ENCODE data around the gene CADM2.
"Not testable (repeated sequence)": the region's sequence is repeated elsewhere in the genome, so short reads cannot be mapped to it uniquely, and the experiment has no call there.

Gene CADM2

DNA sequence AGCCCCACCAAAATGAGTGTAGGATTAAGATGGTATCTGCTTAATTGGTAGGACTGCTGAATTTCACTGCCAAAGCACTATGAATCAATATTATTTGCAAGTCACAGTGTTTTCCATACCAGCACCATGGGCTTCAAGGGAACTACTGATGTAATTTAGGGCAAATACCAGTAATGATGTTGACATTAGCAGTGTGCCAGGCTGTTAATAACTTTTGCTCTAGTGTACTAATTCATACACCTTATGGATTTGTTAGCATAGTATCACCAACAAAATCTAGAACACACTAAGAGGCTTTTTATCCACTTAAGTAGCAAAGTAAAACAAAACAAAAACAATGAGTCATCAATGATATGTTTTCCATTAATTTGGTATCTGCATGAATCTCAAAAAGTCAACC is 888.2 kb downstream of the CADM2 start:
- no peak for DNase-seq

DNA sequence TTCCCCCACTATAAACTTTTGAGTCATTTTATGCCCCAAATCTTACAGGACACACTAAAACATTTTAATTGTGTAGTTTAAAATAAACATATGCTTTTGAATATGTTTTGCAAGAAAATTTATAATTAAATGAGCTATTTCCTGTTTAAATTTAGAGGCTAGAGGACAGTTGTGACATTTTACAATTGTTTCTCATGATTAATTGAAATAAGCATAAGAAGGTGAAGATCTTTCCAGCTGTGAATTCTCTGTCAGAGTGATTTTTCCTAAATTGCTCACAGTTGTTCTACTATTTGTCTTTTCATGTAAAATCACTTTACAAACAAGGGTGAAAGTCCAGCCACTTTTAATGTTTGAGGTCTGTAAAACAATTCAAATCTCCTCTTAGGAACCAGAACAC is 892.3 kb downstream of the CADM2 start:
- no peak for DNase-seq

DNA sequence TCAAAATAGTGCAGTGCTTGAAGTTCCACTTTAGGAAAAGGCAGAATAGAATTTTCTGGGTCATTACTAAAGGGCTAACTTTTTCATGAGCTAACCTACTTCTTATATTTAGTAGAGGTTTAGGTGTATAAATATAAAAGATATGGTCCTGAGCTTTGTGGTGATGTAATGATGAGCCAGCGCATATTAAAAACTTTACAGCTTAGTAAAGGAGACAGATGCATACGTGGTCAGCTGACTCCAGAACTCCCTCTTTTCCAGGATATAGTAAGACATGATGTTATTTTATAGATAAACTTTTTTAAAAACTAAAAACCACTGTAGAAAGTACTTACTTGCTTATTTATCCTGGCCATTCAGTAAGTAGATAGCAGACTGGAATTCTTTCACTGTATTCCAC is 895.0 kb downstream of the CADM2 start:
- no peak for DNase-seq

DNA sequence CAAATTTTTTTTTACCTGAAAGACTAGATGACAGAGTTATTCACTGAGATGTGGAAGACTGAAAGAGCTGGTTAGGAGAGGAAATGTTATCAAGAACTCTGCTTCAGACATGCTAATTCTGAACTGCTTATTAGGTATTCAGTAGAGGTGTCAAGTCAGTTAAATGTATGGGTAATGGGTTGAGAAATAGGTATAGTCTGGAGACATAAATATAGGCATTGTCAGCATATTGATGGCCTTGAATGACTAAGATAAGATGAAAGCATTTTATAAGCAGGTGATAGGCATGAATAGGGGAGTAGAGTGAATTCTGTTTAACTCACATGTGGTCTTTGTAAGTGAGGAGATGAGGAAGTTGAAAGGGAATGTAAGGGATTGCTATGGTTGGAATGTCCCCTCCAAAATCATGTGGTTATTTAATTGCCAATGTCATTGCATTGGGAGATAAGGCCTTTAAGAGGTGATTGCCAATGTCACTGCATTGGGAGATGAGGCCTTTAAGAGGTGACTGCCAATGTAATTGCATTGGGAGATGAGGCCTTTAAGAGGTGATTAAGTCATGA is 904.2 kb downstream of the CADM2 start:
- no peak for DNase-seq

DNA sequence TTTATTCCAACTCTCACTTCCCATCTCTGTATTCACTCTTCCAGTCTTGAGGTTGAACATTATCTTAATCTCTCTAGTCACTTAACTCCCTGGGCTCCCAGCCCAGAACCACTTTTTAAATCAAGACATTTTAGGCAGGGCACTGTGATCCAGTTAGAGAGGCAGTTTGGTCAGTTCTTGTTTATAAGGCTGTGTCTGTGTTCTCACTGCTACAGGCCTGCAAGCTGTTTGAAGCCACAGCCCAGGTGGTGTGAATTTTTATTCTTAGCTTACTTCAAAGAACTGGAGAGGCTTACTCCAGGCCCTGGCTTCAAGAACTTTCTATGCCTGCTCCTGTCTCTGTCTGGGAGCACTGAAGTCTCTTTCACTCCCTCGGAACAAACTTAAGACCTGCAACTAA is 906.1 kb downstream of the CADM2 start:
- DNase-seq, result no peak

DNA sequence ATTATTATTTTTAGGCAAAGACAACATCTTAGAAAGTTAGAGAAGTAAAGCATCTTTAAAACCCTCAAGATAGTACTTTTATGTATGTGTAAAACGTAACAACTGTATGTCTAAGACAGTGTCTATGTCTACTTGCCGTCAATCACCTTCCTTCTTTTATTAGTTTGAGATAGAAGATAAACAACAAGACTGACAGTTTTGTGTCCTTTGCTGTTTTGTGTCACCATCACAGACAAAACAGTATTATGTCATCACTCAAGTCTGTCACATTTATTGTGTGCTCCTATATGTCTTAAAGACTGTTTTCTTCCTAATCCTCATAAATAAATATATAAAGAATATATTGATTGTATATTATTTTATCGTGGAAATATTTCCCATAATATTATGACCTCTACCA is 908.3 kb downstream of the CADM2 start:
- no peak for DNase-seq

DNA sequence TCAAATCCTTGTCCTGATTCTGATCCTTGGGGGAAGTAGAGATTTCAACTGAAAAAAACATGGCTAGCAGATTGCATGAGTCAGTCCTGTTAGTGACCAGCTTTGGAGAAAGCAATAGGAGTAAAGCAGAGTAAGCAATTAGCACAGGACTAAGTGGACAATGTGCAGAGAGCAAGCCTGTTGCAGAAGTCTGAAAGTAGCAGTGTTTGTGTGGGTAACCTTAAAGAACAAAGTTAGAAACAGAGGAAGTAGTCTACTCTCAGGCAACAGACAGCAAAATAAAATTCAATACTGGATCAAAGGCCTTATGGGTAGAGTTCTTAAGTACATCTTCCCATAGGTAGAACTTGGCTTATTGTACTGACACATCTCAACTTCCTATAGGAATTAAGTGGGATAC is 916.8 kb downstream of the CADM2 start:
- no peak for DNase-seq

DNA sequence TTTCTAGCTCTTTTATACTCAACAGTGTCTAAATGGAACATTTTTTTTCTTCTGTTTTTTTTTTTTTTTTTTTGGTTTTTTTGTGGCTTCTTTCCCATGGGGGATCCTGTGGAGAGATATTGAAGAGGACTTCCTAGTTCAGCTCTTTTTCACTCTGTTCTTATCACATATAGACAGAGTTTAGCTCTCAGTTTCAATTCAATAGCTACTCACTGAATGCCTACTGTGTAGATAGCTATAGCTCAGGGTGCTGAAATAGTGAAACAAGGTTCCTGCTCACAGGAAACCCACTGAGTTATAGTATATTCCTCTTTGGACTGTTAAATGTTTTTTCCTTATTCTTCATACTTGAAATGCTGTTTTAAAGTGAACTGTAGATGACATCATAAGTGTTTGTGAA is 918.8 kb downstream of the CADM2 start:
- DNase-seq, result no peak

DNA sequence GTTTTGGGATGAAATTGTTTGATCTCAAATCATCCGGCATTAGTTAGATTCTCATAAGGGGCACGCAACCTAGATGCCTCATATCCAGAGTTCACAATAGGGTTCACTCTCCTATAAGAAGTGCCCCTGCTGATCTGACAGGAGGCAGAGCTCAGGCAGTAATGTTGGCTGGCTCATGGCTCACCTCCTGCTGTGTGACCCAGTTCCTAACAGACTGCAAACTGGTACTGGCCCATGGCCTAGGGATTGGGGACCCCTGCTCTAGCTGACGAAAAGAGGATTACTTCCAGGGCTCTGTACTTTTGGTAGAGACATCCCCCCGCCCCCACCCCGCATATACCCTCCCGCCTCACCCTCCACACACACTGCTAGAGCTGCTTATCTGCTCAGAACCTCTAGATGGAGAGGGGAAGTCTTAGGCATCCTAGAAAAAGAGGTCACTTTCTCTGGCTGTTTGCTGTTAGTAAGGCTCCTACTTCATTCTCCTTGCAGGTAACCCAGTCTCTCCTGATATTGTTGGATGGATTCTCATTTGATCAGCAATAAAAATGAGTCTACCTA is 923.1 kb downstream of the CADM2 start:
- no peak for DNase-seq

DNA sequence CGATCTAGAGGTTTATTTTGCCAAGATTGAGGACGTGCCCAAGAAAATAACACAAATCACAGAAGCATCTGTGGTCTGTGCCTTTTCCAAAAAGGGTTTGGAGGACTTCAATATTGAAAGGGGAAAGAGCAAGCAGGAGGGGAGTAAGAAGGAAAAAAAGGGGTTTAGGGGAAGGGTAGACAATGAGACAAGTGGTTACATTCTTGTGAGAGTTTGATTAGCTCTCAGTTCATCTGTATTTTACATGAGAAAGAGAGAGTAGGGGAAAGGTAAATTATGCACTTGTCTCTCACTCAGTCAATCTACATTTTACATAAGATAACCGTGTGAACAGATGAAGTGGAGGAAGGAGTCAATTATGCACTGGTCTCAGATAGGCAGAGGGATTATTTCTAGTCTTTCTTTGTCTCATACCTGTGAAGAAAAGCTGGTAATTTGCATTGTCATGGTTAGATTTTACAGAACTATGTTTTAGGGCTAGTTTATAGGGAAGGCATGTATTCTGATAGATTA is 931.3 kb downstream of the CADM2 start:
- DNase-seq, result no peak

DNA sequence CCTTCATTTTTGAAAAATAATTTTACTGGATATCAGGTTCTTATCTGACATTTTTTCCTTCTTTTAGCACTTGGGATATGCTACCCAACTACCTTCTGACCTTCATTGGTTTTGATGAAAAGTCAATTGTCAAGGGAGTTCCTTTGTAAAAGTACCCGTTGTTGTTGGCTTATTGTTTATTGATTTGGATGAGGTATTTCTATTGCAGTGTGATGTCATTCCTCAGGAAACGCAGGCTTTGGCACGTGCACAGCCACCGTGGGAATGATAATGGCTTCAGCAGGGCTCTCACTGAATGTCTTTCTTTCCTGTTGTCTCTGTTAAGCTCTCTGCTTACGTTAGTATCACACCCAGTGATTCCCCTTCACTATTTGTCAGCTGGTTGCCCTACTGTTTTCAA is 944.6 kb downstream of the CADM2 start:
- DNase-seq, result no peak

DNA sequence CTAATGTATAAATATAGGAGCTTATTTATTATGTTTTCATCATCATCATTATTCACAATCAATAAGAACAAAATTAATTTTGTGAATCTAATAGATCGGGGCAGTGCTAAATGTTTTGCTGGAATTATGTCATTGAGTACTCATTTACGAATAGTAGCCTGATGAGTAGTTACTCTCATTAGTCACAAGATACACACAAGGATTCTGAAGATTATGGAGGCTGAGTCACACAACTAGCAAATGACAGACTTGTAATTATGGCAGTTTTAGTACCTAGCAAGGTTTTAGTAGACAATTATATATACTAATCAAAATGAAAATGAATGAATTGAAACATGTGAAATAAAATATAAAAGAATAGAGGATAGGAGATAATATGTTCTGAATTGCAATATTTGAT is 954.2 kb downstream of the CADM2 start:
- DNase-seq, result no peak

DNA sequence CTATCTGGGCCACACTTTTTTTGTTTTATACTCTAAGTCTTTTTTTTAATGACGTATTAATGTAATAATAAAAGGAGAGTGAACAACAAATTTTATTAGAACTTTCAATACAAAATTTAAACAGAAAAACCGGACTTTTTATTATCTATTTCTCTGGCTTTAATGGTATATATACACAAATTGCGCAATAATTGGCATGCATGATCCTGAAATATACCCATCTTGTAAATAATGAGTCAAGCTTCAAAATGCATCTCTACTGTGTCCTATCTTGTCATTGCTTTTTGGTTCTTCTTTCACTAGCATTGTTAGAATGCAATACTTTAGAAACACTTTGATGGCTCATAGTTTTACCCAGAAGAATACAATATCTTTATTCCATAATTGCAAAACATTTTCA is 963.6 kb downstream of the CADM2 start:
- DNase-seq, result no peak

DNA sequence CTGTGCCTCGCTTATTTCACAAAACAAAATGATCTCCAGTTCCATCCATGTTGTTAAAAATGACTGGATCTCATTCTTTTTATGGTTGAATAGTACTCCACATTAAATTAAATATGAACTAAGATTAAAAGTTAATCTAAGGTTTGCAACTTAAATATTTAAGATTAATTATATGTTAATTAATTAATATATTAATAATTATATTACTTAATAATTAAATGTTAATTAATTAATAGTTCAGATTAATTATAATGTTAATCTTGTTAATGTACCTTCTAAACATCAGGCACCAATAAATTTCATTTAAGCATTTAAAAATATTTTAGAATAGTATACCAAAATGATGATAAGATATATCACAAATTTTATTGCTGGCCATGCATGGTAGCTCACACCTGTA is 971.9 kb downstream of the CADM2 start:
- DNase-seq, result no peak

DNA sequence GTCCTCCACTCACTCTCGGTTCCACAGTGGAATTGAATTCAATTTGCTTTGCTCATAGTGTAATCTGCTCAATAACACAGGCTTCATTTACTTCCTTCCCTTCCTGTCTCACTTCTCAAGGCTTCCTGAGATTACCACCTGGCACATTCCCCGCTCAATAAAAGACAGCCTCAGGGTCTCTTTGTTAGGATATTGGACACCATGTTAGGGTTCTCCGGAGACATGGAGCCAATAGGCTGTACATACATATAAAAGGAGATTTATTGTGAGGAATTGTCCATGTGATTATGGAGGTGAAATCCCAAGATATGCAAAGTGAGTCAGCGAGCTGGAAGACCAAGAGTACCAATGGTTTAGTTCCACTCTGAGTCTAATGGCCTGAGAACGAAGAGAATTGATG is 974.5 kb downstream of the CADM2 start:
- no peak for DNase-seq

DNA sequence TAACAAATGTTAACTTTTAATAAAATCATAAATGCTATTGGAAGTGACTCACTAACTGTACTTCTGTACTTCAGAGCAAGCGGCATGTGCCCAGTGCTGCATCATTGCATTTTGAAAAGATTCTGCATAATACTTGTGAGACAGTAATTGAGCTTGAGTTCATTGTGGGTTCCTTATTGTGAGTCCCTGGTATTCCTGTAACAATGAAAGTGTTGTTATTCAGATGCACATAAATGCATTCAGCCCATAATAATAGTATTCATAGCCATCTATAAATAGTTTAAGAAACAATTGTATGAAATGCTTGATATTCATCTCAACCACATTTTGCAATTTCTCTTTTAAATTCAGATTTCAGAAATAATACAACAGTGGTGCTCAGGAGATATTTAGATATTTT is 976.4 kb downstream of the CADM2 start:
- DNase-seq, result no peak

DNA sequence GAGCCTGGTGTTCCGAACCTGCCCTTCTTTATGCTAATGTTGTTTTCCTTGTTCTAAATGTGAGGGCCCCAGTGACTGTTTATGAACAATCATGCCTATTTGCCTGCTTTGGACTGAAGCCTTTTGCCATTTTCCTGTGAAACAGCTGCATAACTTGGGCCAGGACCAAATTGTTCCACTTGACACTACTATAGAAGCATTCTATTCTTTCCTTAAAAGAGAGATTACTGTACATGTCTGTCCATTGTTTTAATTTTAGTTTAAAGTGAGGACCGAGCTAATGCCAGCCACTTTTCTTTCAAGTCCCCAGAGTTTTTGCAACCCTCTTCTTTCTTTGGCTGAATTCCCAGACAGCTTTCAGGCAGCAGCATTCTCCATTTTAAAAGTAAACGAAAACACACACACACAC is 980.3 kb downstream of the CADM2 start:
- DNase-seq, result no peak

DNA sequence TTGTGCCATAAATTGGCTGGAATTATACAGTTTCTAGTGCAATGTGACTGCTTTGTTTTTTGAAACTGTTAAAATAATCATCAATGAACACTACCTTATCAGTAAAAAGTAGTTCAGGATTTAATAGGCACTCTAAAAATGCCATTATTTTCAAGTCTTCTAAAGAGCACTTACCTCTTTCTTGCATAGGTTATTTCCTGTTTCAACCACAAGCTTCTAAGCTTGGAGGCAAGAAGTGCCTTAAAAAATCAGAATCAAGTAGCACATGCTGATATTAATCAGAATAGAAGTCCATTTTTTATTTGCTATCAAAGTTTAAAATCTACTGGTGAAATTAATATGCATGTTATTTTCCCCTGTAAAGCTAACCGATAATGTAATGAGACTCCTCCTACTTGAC is 991.6 kb downstream of the CADM2 start:
- no peak for DNase-seq

DNA sequence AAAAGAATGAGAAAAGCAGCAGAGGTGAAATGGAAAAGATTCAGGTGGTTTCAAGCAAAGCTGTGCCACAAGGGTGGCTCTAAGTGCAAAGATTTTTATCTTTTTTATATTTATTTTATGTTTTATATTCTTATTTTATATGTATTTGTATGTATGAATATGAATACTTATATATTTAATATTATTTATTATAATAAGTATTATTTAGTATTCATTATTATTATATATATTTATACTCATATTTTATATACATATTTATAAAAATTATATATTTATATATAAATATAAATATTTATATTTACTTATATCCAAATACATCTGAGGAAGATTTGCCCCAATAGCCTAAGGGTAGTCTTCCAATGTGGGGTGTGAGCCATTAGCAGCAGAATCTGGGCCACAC is 1002.0 kb downstream of the CADM2 start:
- DNase-seq, result no peak

DNA sequence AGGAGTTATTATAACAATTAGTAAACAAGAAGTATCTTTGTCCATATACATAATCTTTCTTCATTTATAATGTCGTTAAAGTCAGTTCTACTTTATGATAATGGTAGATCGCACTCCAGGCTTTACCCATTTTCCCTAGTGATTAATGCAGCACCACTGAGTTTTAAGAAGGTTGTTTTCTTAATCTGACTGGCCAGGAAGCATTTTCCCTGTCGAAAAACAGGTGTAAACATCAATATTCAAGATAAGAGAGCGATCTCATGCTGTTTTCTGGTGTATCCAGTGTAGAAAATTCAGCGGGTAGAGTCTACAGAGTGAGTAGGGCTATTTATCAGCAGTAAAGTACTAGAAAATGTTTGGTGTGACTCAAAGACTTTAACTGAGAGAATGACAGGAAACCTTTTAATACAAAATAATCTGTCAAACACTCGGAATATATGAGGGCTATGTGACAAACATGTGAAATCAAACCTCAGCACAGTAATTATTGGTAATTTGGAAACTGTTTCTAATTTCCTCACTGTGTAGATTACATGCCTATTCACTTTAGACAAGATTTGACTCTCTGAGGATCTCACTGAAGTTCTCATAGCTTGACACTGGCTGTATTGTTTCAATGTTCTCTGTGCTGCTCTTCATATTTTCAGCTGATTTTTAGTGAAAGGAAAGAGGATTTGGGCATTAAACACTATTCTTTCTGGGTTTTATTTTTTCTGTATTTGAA is 1019.0 kb downstream of the CADM2 start:
- no peak for DNase-seq

DNA sequence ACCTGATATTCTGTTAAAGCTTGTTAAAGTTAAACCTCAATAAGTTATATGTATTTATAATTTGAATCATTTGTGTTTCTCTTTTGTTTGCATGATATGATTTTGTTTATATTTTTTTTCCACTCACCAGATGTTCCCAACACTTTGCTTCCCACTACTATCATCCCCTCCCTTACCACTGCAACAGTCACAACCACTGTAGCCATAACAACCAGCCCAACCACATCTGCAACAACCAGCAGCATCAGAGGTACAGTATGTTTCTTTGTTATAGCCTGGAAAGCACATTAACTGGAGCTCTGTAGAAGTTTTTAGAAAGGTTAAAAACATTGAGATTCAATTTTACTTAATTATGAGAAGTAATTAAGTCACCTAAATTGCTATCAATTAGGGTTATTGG is 1020.2 kb downstream of the CADM2 start:
- DNase-seq, result no peak

DNA sequence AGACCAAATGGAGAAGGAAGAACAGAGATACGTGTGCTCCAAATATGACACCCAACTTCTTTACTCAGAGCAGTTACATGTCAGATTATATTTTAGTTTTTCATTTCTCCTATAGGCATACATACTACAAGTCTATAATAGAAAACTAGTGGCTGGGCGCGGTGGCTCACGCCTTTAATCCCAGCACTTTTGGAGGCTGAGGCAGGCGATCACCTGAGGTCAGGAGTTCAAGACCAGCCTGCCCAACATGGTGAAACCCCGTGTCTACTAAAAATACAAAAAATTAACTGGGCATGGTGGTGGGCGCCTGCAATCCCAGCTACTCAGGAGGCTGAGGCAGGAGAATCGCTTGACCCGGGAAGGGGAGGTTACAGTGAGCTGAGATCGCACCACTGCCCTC is 1030.8 kb downstream of the CADM2 start:
- DNase-seq, result not testable (repeated sequence)

DNA sequence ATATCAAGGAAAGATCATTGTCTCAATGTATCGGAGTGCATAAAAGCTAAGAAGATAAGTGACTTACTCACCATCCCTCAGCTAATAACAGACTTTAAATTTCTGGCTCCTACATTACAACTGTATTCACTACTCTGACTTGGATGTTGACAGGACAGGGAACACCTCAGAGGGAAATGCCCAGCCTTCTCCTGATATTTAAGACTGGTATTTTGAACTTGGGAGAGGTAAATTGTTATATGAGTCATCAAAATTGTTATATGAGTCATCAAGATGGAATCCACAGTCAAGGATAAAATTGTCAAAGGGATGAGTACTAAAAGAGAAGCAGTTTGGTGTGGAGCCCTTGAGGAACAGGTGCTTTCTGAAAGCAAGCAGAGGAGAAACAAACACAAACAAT is 1070.8 kb downstream of the CADM2 start:
- DNase-seq, result no peak

DNA sequence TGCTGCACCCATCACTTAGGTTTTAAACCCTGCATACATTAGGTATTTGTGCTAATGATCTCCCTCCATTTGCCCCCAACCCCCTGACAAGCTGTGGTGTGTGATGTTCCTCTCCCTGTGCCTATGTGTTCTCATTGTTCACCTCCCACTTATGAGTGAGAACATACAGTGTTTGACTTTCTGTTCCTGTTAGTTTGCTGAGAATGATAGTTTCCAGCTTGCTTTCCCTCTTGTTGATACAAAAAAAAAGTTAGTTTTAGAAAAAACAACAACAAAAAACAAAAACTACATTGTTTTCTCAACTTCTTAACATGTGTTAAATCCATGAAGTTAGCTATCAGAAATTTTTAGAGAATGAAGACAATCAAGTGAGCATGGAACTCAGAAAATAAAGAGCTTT is 1079.1 kb downstream of the CADM2 start:
- DNase-seq, result no peak

Data from CD4-positive, alpha-beta T cell treated with Interleukin-12 subunit alpha and Interleukin-12 subunit beta, for 1 hour (primary cell).